ENCODE measurements around the gene TNFRSF21. TPM values are rescaled to one million over a fixed set of nuclear protein-coding genes. Genes with fewer than 3 reads are reported as not detected.
"Not testable (repeated sequence)": the region's sequence is repeated elsewhere in the genome, so short reads cannot be mapped to it uniquely, and the experiment has no call there.

Gene TNFRSF21
- total RNA-seq, 2 donors from 2014 or later, result 7.3 to 15.3 TPM

- no peaks in the 10 kb centered on the region for H3K27me3 ChIP-seq (replicated peaks; ENCODE audit: insufficient read depth)
- DNase-seq (ENCODE audit: low spot score), result no peak
- H3K27ac ChIP-seq, result no peak overlapping the region
- no peaks in the 10 kb centered on the region for H3K9me3 ChIP-seq
- no peaks in the 10 kb centered on the region for H3K4me1 ChIP-seq (ENCODE audit: control insufficient read depth in 1 of 2, low read depth in 2 of 2)
- TF ChIP-seq, protein P1, sequence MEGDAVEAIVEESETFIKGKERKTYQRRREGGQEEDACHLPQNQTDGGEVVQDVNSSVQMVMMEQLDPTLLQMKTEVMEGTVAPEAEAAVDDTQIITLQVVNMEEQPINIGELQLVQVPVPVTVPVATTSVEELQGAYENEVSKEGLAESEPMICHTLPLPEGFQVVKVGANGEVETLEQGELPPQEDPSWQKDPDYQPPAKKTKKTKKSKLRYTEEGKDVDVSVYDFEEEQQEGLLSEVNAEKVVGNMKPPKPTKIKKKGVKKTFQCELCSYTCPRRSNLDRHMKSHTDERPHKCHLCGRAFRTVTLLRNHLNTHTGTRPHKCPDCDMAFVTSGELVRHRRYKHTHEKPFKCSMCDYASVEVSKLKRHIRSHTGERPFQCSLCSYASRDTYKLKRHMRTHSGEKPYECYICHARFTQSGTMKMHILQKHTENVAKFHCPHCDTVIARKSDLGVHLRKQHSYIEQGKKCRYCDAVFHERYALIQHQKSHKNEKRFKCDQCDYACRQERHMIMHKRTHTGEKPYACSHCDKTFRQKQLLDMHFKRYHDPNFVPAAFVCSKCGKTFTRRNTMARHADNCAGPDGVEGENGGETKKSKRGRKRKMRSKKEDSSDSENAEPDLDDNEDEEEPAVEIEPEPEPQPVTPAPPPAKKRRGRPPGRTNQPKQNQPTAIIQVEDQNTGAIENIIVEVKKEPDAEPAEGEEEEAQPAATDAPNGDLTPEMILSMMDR (IDR thresholded peaks at IDR 0.05), result no peak
- ATAC-seq (ENCODE audit: insufficient number of reproducible peaks, low FRiP score, low read depth), result no peak
- no peaks in the 10 kb centered on the region for H3K36me3 ChIP-seq
- no peak overlapping the region for H3K4me3 ChIP-seq
These were observed 8.7 kb upstream of the TNFRSF21 start for GRCh38 chr6:47318236-47318989.

- not testable (repeated sequence) for DNase-seq (ENCODE audit: low spot score); H3K4me1 ChIP-seq (ENCODE audit: control insufficient read depth in 1 of 2, low read depth in 2 of 2); H3K27ac ChIP-seq
These were observed 5.5 kb upstream of the TNFRSF21 start for GRCh38 chr6:47315181-47315580.

DNA sequence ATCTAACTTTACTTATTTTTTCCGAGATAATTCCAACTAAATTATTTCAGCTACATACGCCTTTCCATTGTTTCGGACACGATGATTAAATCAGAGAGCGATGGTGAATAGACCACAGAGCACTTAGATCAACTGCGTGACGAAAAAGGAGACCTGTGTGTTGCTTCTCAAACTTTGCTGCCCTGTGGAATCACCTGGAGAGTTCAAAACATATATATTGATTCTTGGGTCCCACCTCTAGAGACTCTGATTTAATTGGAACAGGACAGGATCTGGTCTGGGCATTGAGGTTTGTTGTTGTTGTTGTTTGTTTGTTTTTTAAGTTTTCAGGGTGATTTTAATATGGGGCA is 401 bp upstream of the TNFRSF21 start:
- H3K27ac ChIP-seq, result no peak overlapping the region
- ATAC-seq (ENCODE audit: insufficient number of reproducible peaks, low FRiP score, low read depth), result no peak

More at GRCh38 chr6:47315181-47315580, 5.5 kb upstream of the TNFRSF21 start:
- H3K36me3 ChIP-seq; ATAC-seq (ENCODE audit: insufficient number of reproducible peaks, low FRiP score, low read depth); H3K27me3 ChIP-seq (replicated peaks; ENCODE audit: insufficient read depth); H3K4me3 ChIP-seq; H3K9me3 ChIP-seq: not testable (repeated sequence)

DNA sequence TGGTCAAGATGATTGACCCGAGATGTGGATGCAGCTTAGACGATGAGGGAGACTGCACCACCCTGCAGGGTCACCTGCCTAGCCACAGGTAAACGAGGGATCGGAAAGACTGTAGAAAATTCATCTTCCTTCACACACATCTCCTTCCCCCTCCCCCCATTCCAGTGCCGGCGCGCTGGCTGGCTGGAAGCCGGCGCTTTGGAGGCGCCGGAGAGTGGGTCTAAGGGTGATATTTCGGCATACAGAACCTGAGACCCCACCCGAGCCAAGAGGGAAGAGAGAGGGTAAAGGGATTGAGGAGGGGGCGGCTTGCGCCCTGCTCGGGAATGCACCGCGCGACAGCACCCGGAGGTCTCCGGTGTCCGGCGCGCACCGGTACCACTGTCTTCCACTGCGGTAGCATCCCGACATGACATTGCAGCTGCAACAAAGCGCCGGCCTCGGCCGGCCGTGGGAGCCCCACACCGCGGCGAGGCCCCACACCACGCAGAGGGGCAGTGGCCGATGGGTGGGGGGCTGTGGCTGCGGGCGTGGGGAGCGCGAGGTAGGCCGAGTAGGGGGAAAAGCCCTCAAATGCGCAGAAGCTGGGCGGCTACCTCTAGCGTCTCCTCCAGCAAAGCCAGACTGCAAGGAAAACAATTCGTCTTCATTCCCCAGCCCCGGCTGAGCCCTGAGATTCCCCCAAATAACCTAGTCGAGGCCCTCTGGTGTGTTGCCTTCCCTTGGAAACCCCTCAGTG is 984 bp downstream of the TNFRSF21 start:
- Histone ChIP-seq H3K36me3 (no peaks in the 10 kb centered on the region), H3K9me3 (no peaks in the 10 kb centered on the region), H3K27ac (no peak overlapping the region), H3K4me3 (peak overlapping the region; percentile 86), H3K4me1 (ENCODE audit: control insufficient read depth in 1 of 2, low read depth in 2 of 2) (peaks cover 5 to 8% of the 10 kb centered on the region in 2 donors), H3K27me3 (replicated peaks; ENCODE audit: insufficient read depth) (no peaks in the 10 kb centered on the region)
- DNase-seq (ENCODE audit: low spot score), result no peak
- TF ChIP-seq, protein P1 (IDR thresholded peaks at IDR 0.05), result no peak
- ATAC-seq (ENCODE audit: insufficient number of reproducible peaks, low FRiP score, low read depth), result no peak

More for the DNA sequence above, 401 bp upstream of the TNFRSF21 start:
- DNase-seq (ENCODE audit: low spot score), result no peak
- Histone ChIP-seq H3K4me1 (ENCODE audit: control insufficient read depth in 1 of 2, low read depth in 2 of 2) (peaks cover 5 to 8% of the 10 kb centered on the region in 2 donors), H3K36me3 (no peaks in the 10 kb centered on the region), H3K9me3 (no peaks in the 10 kb centered on the region), H3K4me3 (peak overlapping the region; percentile 86), H3K27me3 (replicated peaks; ENCODE audit: insufficient read depth) (no peaks in the 10 kb centered on the region)
- TF ChIP-seq, protein P1 (IDR thresholded peaks at IDR 0.05), result no peak

- no peaks in the 10 kb centered on the region for H3K27me3 ChIP-seq (replicated peaks; ENCODE audit: insufficient read depth)
- ATAC-seq (ENCODE audit: insufficient number of reproducible peaks, low FRiP score, low read depth) (no peak), DNase-seq (ENCODE audit: low spot score) (no peak)
- H3K4me3 ChIP-seq, result peak overlapping the region; percentile 86
- TF ChIP-seq, protein P1 (IDR thresholded peaks at IDR 0.05), result no peak
- H3K4me1 ChIP-seq (ENCODE audit: control insufficient read depth in 1 of 2, low read depth in 2 of 2), result peaks cover 5 to 8% of the 10 kb centered on the region in 2 donors
- no peak overlapping the region for H3K27ac ChIP-seq
- no peaks in the 10 kb centered on the region for H3K9me3 ChIP-seq
- no peaks in the 10 kb centered on the region for H3K36me3 ChIP-seq
These were observed 1.5 kb downstream of the TNFRSF21 start for GRCh38 chr6:47308198-47308517.

All from thoracic aorta (tissue), 2 donors.